D721Med (cell line): Measurements from ENCODE around the gene A2M.

Experiments used
- DNase-seq: peaks from one replicate; pipeline ENCODE4 v3.0.0; 2011; ENCODE audit warnings: low spot score; ENCODE audit not compliant: insufficient read length
- FAIRE-seq: peaks from 2 replicates; lab custom pipeline; 2011; peaks lifted over from hg19 to GRCh38; lab: Jason Lieb, UNC
- CTCF ChIP-seq: IDR thresholded peaks from 2 replicates; pipeline ENCODE4 v1.5.1; 2012; ENCODE audit warnings: mild to moderate bottlenecking, control low read depth; ENCODE audit not compliant: insufficient read depth; ENCODE audit errors: missing control alignments

A2M gene

GRCh38 chr12:9040484-9041186 is 75.1 kb downstream of the A2M start:
- DNase-seq (no peak), FAIRE-seq (no peak)
- no peak for TF ChIP-seq CTCF

GRCh38 chr12:9039397-9039977 is 76.2 kb downstream of the A2M start:
- TF ChIP-seq CTCF: peak; percentile 83
- FAIRE-seq: peak; percentile 32
- DNase-seq: peak; percentile 53

- no peak for FAIRE-seq
- no peak for DNase-seq
- TF ChIP-seq CTCF: no peak
Observed at GRCh38 chr12:9037431-9037830, 78.3 kb downstream of the A2M start.

GRCh38 chr12:9036227-9036626 is 79.5 kb downstream of the A2M start:
- no peak for TF ChIP-seq CTCF
- FAIRE-seq (no peak), DNase-seq (no peak)

- DNase-seq: no peak
- FAIRE-seq: no peak
- TF ChIP-seq CTCF: no peak
Observed at GRCh38 chr12:9034095-9034494, 81.6 kb downstream of the A2M start.

GRCh38 chr12:9033265-9033887 is 82.3 kb downstream of the A2M start:
- TF ChIP-seq CTCF: no peak
- no peak for FAIRE-seq
- no peak for DNase-seq
